Lower lobe of right lung (tissue), 2 donors: Measurements from ENCODE around the gene ATG12. TPM values are rescaled to one million over a fixed set of nuclear protein-coding genes. Genes with fewer than 3 reads are reported as not detected.

Source experiments
- ATAC-seq, 2 donors: fragments of 200-7000 bp; cut with Tn5 transposase; one replicate each; pipeline ENCODE4 v1.9.1; 2020 to 2022; ENCODE audit warnings: mild to moderate bottlenecking in 2 of 2, moderate library complexity in 2 of 2
- DNase-seq: peaks from one replicate; pipeline ENCODE4 v3.0.0-alpha.2; 2020
- H3K27ac ChIP-seq: fragments of 200-600 bp; one replicate; pipeline ENCODE4 v1.8.0; 2022
- H3K27me3 ChIP-seq: fragments of 200-600 bp; one replicate; pipeline ENCODE4 v1.8.0; 2022; ENCODE audit warnings: low read depth
- H3K36me3 ChIP-seq: fragments of 200-600 bp; one replicate; pipeline ENCODE4 v1.8.0; 2022; ENCODE audit warnings: mild to moderate bottlenecking
- H3K4me1 ChIP-seq: fragments of 200-600 bp; one replicate; pipeline ENCODE4 v1.8.0; 2022
- H3K4me3 ChIP-seq: fragments of 200-600 bp; one replicate; pipeline ENCODE4 v1.8.0; 2022; ENCODE audit warnings: mild to moderate bottlenecking
- H3K9me3 ChIP-seq: fragments of 200-600 bp; one replicate; pipeline ENCODE4 v1.8.0; 2022
- CTCF ChIP-seq: fragments of 200-600 bp; IDR thresholded peaks from one replicate; pipeline ENCODE4 v1.8.0; 2022; ENCODE audit warnings: antibody characterized with exemption, mild to moderate bottlenecking
- intact Hi-C: fragments of 100-400 bp; cut with DNase I; formaldehyde crosslinking; loops from one replicate; pipeline ENCODE4 v1.11.0; 2022
- total RNA-seq: library from RNA; stranded (reverse); fragmentation: NEBNext Ultra II Directional; extraction: Animal tissue kit (Norgen Biotek cat#: 25700); gene quantifications from one replicate; pipeline ENCODE4 v1.2.1, GENCODE V29; 2021
- donor health status: DM: no; HTN: yes; CAD: no; lungs with severe emphysema.

The ATG12 gene
- total RNA-seq, 1 donor from 2014 or later = 35.7 TPM

GRCh38 chr5:115849258-115849798 lies 8.0 kb upstream of the ATG12 start:
- Histone ChIP-seq H3K4me1 (peaks cover 36% of the 10 kb centered on the region), H3K27ac (no peak overlapping the region), H3K27me3 (no peaks in the 10 kb centered on the region), H3K36me3 (no peaks in the 10 kb centered on the region), H3K4me3 (no peak overlapping the region), H3K9me3 (no peaks in the 10 kb centered on the region)
- ATAC-seq (no peak), DNase-seq (no peak)
- intact Hi-C loops = no loop called here
- TF ChIP-seq CTCF = no peak

- H3K27me3 ChIP-seq = no peaks in the 10 kb centered on the region
- peaks cover 53% of the 10 kb centered on the region for H3K4me1 ChIP-seq
- H3K36me3 ChIP-seq = no peaks in the 10 kb centered on the region
- no peak for TF ChIP-seq CTCF
- no peak overlapping the region for H3K4me3 ChIP-seq
- H3K9me3 ChIP-seq = no peaks in the 10 kb centered on the region
- intact Hi-C loops = no loop called here
- no peak for ATAC-seq
- no peak overlapping the region for H3K27ac ChIP-seq
- DNase-seq = no peak
Observed at GRCh38 chr5:115847290-115847689, 5.9 kb upstream of the ATG12 start.

- no peaks in the 10 kb centered on the region for H3K27me3 ChIP-seq
- no peaks in the 10 kb centered on the region for H3K9me3 ChIP-seq
- intact Hi-C loops = no loop called here
- H3K27ac ChIP-seq = no peak overlapping the region
- TF ChIP-seq CTCF = no peak
- H3K4me3 ChIP-seq = no peak overlapping the region
- DNase-seq (no peak), ATAC-seq (no peak)
- no peaks in the 10 kb centered on the region for H3K36me3 ChIP-seq
- peaks cover 46% of the 10 kb centered on the region for H3K4me1 ChIP-seq
Observed at GRCh38 chr5:115844321-115844817, 3.0 kb upstream of the ATG12 start.

GRCh38 chr5:115843444-115844130 lies 2.2 kb upstream of the ATG12 start:
- intact Hi-C loops = no loop called here
- peak overlapping the region; percentile 84 for H3K4me3 ChIP-seq

GRCh38 chr5:115842952-115843351 lies 1.6 kb upstream of the ATG12 start:
- Histone ChIP-seq H3K4me1 (peaks cover 59% of the 10 kb centered on the region), H3K27ac (peak overlapping the region; percentile 91)
- no peak for DNase-seq

More at GRCh38 chr5:115843444-115844130, 2.2 kb upstream of the ATG12 start:
- DNase-seq (no peak), ATAC-seq (no peak)
- Histone ChIP-seq H3K4me1 (peaks cover 53% of the 10 kb centered on the region), H3K27ac (no peak overlapping the region), H3K9me3 (no peaks in the 10 kb centered on the region), H3K36me3 (peaks cover under 1% of the 10 kb centered on the region), H3K27me3 (no peaks in the 10 kb centered on the region)
- no peak for TF ChIP-seq CTCF

More at GRCh38 chr5:115842952-115843351, 1.6 kb upstream of the ATG12 start:
- no peaks in the 10 kb centered on the region for H3K9me3 ChIP-seq
- peak overlapping the region; percentile 84 for H3K4me3 ChIP-seq
- TF ChIP-seq CTCF = no peak
- no peaks in the 10 kb centered on the region for H3K27me3 ChIP-seq
- intact Hi-C loops = no loop called here
- ATAC-seq = no peak
- peaks cover 7% of the 10 kb centered on the region for H3K36me3 ChIP-seq
